ENCODE results near the gene LRP5.
"Not testable (repeated sequence)": the region's sequence is repeated elsewhere in the genome, so short reads cannot be mapped to it uniquely, and the experiment has no call there.

The LRP5 gene

DNA sequence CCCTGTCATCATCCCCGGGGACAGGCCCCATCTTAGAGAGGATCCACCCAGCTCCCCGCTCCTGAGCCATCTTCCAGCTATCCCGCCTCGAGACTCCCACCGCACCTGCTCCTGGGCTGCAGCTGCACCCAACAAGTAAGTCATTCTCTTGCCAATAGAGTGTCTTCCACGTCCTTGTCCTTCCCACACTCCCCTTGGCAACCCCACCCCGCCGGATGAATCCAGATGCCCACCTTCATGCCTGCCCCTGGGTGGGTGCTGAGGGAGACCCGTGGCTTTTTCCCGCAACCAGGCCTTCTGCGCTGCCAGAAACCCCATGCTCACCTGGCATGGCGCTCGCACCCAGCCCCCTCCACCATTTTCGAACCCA lies 29.5 kb upstream of the LRP5 start:
- no peak for DNase-seq

- DNase-seq, result not testable (repeated sequence)
These were observed 27.8 kb upstream of the LRP5 start for GRCh38 chr11:68284588-68284987.

- DNase-seq, result no peak
These were observed 25.0 kb upstream of the LRP5 start for GRCh38 chr11:68287419-68287818.

GRCh38 chr11:68289456-68289855 lies 22.9 kb upstream of the LRP5 start:
- DNase-seq, result no peak

DNA sequence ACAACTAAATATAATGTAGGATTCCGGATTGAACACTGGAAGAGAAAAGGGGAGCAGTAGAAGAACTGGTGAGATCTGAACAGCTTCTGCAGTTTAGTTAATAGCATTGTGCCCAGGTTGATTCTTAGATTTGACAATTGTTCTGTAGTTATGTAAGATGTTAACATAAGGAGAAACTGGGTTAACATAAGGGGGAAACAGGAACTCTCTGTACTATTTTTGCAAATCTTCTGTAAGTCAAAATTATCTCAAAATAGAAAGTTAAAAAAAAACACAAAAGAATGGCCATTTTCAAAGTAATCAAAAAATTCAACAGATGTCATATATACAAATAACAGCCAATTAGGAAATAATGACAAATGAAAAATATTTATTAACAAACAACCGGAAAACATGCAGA lies 18.7 kb upstream of the LRP5 start:
- no peak for DNase-seq

- DNase-seq, result no peak
These were observed 17.1 kb upstream of the LRP5 start for GRCh38 chr11:68295271-68295670.

DNA sequence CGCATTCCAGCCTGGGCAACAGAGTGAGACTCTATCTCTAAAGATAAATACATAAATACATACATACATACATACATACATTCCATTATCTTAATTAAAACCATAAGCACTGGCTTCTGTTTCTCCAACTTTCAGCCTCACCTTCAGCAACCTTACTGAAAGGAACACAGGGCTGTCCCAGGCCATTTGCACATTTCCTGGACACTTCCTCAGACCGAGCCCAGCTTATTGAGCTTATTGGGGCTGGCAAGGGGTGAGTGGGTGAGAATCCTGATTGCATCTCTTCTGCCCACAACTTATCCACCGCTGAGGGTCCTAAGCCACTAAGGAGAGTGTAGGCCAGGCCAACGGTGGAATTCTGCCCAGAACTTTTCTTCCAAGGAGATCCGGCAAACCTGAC lies 16.5 kb upstream of the LRP5 start:
- no peak for DNase-seq

DNA sequence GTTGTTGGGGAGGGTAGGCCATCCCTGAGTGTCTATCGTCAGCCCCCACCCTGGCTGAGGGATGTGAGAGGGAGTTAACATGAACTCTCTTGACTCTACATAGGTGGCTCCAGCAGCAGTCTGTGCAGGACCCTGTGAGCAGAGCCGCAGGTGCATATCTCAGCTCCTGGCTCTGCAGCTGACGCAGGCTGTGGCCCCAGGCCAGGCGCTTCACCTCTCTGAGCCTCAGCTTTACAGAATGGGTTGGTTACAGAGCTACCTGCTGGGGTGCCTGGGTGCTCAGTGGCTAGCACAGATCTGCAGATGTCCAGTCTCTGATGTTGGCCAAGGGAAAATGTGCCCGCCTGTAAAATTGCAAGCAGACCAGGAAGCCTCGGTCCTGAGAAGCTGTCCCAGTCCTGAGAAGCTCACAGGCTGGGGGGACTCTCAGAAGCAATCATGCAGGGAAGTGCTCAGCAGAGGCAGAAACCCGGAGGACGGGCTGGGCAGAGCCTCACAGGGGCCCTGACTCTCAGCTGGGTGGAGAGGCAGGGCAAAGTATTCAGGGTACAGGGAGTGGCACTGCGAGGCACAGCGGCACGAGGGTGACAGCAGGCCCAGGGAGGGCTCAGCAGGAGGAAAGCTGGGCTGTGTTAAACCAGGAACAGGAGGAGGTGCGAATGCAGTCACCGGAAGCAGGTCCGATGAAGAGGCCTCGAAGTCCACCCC lies 15.9 kb upstream of the LRP5 start:
- DNase-seq, result no peak

- DNase-seq, result no peak
These were observed 15.4 kb upstream of the LRP5 start for GRCh38 chr11:68297052-68297378.

DNA sequence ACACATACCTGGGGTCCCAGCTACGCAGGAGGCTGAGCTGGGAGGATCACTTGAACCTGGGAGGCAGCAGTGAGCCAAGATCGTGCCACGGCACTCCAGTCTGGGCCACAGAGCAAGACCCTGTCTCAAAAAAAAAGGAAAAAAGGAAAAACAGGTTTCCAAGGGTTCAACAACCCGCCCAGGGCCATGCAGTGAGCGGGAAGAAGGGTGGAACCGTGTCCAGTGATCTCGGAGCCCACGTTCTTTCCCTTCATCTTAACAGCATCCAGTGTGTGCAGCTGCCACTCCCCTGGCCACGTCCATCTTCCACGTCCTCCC lies 14.9 kb upstream of the LRP5 start:
- no peak for DNase-seq

DNA sequence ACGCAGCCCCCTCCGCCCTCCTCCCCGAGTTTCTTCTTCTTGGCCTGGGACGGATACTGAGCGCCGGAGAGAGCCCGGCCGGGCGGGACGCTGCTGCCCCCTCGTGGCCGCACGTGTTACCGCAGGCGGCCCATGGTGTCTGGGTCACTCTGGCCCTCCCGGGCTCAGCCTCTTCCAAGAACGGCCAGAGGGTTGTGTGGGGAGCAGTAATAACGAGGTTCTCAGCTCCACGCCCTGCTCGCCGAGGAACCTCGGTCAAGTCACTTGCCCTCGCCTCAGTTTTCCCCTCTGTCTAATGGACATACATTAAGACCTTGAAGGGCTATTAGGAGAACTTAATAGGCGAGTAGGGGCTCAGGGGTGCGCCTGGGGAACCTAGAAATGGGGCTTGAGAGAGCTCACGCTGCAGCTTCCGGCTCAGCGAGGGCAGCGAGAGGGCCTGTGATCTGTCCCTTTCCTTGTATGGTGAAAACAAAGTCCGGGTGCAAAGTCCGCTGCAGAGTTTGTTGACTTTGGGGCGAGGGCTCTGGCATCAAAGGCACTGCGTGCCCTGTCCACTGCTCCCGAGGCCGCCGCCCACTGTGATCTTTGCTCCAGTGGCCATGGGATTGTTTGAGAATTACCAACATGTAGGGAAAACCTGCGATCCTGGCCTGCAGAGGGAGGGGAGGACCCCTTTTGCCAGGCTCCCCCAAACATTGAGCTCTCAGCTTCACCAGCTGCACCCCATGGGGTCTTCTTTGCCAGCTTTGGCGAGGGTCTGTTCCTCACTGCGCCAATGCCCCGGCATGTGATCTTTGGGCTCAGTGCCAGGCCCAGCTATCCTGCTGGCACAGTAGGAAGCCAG lies 14.4 kb upstream of the LRP5 start:
- DNase-seq, result peak; percentile 56

DNA sequence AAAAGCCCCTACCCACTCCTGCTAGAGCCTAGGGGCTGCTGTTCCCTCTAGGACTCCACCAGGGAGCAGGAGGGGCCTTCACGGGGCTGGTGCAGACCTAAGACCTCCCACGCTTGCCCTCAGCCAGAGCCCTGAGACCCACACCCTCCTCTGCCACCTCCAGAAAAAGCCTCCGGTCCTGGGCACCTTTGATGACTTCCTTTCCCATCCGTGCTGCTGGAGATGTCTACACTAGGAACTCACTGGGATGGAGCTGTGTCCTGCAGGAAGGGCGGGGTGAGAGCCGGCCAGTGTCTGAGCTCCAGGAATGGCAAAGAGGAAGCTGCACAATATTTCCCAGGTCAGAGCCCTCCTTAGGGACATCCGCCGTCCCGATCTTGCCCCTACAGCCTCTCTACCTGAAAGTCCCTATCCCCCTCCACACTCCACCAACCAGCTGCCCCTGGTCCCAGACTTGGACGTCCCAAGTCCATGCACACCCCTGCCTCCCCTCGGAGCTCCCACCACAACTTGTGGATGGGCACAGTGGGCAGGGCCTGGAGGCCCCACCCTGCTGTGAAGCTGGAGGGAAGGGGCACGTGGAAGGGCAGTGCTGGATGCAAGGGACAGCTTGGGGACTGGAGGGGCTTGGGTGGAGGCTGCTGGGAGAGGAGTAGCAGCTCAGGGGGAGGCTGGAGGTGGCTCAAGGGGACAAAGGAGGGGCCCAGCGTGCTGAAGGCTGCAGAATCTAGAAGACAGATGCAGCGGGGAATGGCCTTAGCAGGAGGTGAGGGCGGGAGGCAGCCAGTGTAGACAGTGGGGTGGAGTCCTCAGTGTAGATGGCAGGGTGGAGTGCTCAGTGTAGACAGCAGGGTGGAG lies 13.5 kb upstream of the LRP5 start:
- no peak for DNase-seq

DNA sequence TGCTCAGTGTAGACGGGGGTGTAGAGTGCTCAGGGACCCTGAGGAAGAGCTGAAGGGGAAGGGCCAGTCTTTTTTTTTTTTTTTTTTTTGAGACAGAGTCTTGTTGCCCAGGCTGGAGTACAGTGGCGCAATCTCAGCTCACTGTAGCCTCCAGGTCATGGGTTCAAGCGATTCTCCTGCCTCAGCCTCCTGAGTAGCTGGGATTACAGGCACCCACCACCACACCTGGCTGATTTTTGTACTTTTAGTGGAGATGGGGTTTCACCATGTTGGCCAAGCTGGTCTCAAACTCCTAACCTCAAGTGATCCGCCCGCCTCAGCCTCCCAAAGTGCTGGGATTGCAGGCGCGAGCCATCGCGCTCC lies 12.9 kb upstream of the LRP5 start:
- DNase-seq, result not testable (repeated sequence)

GRCh38 chr11:68300076-68300830 lies 12.1 kb upstream of the LRP5 start:
- no peak for DNase-seq

GRCh38 chr11:68302256-68302655 lies 10.1 kb upstream of the LRP5 start:
- no peak for DNase-seq

DNA sequence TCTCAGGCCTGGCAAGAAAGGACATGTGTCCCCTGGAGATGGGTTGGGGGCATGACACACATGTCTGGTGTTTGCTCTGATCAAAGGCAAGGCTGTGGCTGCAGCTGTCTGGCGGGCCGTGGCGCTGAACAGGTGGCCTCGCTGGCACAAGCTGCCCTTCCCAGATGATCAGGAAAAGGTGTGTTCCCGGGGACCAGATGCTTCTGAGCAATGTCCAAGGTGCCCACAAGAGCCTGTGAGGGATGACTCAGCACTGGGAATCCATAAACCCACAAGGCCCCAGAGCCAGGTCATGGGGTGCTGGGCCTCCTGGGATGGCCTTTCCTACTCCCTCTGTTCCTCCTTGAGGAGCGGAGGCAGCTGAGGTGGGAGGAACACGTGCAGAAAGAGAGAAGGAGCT lies 9.7 kb upstream of the LRP5 start:
- no peak for DNase-seq

DNA sequence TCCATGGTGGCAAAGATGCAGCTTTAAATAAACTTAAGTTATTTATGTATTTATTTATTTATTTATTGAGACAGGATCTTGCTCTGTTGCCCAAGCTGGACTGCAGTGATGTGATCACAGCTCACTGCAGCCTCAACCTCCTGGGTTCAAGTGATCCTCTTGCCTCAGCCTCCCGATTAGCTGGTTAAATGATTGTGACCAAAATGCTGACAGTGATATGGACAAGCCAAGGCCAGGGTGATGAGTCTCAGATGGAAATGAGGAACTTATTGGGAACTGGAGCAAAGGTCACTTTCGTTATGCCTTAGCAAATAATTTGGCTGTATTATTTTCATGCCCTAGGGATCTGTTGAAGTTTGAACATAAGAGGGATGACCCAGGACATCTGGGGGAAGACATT lies 9.3 kb upstream of the LRP5 start:
- no peak for DNase-seq

GRCh38 chr11:68303982-68304780 lies 8.2 kb upstream of the LRP5 start:
- no peak for DNase-seq

DNA sequence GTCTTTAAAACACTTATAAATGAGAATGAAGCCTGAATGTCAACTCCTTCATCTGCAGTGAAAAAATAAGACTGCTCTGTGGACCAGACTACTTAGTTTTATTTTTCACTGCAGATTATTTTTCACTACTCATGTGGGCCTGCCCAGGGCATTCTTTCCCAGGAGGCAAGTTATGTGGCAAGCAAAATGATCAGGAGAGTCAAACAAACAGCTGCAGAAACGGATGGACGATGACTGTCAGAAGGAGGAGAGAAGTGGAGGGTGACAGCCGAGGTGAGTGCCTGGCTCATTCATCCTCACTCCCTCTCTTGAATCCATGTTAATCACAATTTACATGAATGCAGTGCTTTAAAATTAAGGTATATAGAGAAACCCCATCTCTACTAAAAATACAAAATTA lies 5.8 kb upstream of the LRP5 start:
- no peak for DNase-seq

- DNase-seq, result no peak
These were observed 4.3 kb upstream of the LRP5 start for GRCh38 chr11:68308068-68308467.

DNA sequence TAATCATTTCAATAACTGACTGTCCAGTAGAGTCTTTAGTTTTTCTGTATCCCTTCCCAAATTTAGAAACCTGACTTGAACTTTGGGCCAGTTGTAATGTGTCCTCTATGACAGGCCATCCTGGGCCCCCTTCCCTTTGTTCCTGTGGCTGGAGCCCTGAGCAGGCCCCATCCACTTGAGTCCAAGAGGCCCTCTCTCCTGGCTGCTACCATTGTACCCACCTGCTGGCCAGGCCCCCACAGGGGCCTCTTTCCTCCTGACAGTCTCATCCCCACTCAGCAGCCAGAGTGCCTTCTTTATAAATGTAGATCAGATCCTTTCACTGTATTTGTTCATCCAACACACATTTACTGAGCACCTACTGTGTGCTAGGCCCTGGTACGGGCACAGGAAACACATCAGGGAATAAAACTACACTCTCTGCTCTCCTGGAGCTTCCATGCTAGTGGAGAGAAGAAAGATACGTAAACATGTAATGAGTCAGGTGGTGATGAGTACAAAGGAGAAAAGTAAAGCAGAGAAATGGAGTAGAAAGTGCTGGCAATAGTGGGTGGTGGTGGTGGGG lies 2.7 kb upstream of the LRP5 start:
- DNase-seq, result no peak

All from activated effector memory CD4-positive, alpha-beta T cell treated with Interleukin-2 at 50 U/mL for 16 hours (primary cell).